HK-2 (cell line): ENCODE data around the gene ITGAL.

Experiments
- DNase-seq: peaks from one replicate; pipeline ENCODE4 v3.0.0-alpha.2; 2018; ENCODE audit not compliant: unreplicated experiment

The ITGAL gene

GRCh38 chr16:30567160-30567990, 94.8 kb downstream of the ITGAL start:
- peak; percentile 38 for DNase-seq

- DNase-seq: no peak
These were observed 95.6 kb downstream of the ITGAL start for GRCh38 chr16:30567991-30568638.

GRCh38 chr16:30569281-30569680, 96.7 kb downstream of the ITGAL start:
- no peak for DNase-seq

- no peak for DNase-seq
These were observed 97.4 kb downstream of the ITGAL start for GRCh38 chr16:30569746-30570635.

GRCh38 chr16:30570636-30571444, 98.3 kb downstream of the ITGAL start:
- DNase-seq: peak; percentile 22

- peak; percentile 87 for DNase-seq
These were observed 99.1 kb downstream of the ITGAL start, which contains the start of gene ZNF688 for GRCh38 chr16:30571445-30572322. Gene ZNF688, minus strand, starts transcription at chr16:30571714. Its CDS starts 85 bp downstream, at chr16:30571629.
